SK-N-MC (cell line): ENCODE data around the gene ST6GALNAC2.

Experiments
- EZH2 ChIP-seq: fragments of 200-600 bp; sonication (generic); IDR thresholded peaks from one replicate; pipeline ENCODE4 v1.6.1; 2017; ENCODE audit warnings: antibody characterized with exemption
- POLR2AphosphoS5 ChIP-seq: IDR thresholded peaks from 2 replicates; pipeline ENCODE4 v1.6.1; 2012; ENCODE audit warnings: mild to moderate bottlenecking, low read depth, low read length, borderline replicate concordance

DNA sequence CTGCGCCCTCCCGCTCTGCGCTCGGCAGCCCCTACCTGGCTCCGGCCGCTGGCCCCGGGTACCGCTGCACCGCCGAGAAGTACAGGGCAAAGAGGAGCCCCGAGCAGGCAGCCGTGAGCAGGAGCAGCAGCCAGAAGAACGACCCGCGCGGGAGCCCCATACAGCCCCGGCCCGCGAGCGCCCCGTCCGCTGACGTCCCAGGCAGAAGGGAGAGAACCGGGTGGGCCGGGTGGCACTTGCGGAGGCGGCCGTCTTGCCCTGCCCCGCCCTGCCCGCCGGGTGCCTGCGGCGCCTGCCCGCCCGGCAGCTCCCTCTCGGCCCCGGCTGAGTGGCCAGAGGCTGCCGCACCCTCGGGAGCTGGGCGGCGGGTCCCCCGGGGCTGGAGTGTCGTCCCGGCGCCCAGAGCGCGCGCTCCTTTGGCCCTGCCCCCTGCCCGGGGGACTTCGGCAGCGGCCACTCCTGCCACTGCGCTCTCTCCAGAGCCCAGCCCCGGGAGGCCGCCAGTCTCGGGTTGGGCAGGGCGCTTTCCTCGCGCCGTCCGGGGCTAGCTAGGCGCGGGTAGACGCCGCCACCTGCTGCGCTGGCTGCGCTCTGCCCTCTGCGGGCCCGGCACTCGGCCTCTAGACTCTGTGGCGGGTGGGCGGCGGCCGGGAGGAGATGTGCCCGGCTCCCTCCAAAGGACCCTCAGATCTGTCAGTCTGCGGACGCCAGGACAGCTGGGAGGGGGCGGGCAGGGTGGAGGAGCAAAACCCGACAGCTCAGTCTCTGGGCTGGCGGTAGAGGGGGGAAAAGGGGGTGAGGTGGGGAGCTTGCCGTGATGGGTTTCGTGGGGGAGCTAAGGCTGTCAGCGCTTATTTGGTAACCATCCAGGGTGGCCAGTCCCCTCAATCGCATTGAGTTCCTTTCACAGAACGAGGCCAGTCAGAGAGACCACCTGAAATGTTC, at the start of gene ST6GALNAC2:
- TF ChIP-seq POLR2AphosphoS5 (no peak), EZH2 (peak; percentile 55)
